HUES64 (cell line): ENCODE results near the gene MRGPRE.

ENCODE experiments used
- H3K27ac ChIP-seq: 2 replicates; pipeline ENCODE4 v1.7.0; 2013; ENCODE audit warnings: low read depth, low read length, inconsistent platforms
- H3K27me3 ChIP-seq: 2 replicates; pipeline ENCODE4 v1.6.1; 2013; ENCODE audit warnings: mild to moderate bottlenecking, low read length; ENCODE audit not compliant: insufficient read depth
- H3K36me3 ChIP-seq: 2 replicates; pipeline ENCODE4 v1.6.1; 2013; ENCODE audit warnings: mild to moderate bottlenecking, low read length; ENCODE audit not compliant: insufficient read depth
- H3K4me1 ChIP-seq: 2 replicates; pipeline ENCODE4 v1.6.1; 2013; ENCODE audit warnings: mild to moderate bottlenecking, low read length, moderate library complexity; ENCODE audit not compliant: insufficient read depth
- H3K4me3 ChIP-seq: 2 replicates; pipeline ENCODE4 v1.5.1; 2013; ENCODE audit warnings: mild to moderate bottlenecking, low read length, moderate library complexity
- H3K9ac ChIP-seq: 2 replicates; pipeline ENCODE4 v1.6.1; 2013; ENCODE audit warnings: mild to moderate bottlenecking, low read depth, low read length
- H3K9me3 ChIP-seq: 2 replicates; pipeline ENCODE4 v1.6.1; 2013; ENCODE audit warnings: low read depth, low read length; ENCODE audit not compliant: insufficient read depth
- WGBS: fragments of 150-250, 120-280 bp; methylation state at CpG from one replicate; pipeline ENCODE4 v1.1.7; 2013; ENCODE audit warnings: missing lambda C conversion rate; 5-methylcytosine and 5-hydroxymethylcytosine counted together

MRGPRE gene

DNA sequence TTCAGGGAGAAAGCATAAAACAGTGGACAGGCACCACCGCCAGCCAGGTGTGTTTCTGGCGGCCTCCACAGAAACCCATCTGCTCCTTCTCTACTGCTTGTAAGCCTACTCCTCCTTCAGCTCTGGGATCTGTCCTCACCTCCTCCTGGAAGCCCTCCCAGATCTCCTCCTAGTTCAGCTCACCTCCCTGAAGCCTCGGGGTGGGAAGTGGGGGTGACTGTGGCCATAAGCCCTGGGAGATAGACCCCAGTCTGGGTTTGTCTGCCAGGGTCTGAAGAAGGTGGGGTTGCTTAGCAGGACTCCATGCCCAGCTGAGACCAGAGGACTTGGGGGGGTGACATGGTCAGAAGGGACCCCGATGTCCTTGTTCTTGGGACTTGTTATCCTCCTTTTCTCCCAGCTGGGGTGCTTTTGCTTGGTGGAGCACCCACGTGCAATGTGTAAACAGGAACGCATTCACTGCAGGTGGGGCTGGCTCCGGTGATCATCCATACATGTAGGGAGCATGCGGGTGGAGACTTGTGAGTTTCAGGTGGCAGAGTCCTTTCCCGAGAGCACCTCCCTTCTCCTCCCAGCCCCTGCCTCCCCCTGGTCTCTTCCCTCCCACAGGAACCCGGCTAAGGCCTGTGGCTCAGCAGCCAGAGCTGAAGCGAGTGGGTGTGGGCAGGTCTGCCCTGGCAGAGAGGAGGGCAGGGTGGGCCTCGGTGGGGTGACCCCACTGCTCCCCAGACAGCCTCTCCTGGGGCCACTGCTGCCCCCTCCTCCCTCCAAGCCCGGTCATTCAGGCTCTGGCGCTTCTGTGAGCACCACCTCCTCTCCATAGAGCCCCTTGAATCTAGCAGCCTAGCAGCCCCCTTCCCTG lies 39.5 kb downstream of the MRGPRE start:
- H3K27me3 ChIP-seq, result no peaks in the 10 kb centered on the region
- H3K9ac ChIP-seq, result 0 out of 2 replicates have a peak overlapping the region, but pooled peaks have one; percentile 38
- no peaks in the 10 kb centered on the region for H3K36me3 ChIP-seq
- peaks cover 17% of the 10 kb centered on the region for H3K4me1 ChIP-seq
- H3K9me3 ChIP-seq, result no peaks in the 10 kb centered on the region
- H3K4me3 ChIP-seq, result no peak overlapping the region
- WGBS, result 91% methylated on average over 14 of the region's 14 CpGs
- no peak overlapping the region for H3K27ac ChIP-seq

DNA sequence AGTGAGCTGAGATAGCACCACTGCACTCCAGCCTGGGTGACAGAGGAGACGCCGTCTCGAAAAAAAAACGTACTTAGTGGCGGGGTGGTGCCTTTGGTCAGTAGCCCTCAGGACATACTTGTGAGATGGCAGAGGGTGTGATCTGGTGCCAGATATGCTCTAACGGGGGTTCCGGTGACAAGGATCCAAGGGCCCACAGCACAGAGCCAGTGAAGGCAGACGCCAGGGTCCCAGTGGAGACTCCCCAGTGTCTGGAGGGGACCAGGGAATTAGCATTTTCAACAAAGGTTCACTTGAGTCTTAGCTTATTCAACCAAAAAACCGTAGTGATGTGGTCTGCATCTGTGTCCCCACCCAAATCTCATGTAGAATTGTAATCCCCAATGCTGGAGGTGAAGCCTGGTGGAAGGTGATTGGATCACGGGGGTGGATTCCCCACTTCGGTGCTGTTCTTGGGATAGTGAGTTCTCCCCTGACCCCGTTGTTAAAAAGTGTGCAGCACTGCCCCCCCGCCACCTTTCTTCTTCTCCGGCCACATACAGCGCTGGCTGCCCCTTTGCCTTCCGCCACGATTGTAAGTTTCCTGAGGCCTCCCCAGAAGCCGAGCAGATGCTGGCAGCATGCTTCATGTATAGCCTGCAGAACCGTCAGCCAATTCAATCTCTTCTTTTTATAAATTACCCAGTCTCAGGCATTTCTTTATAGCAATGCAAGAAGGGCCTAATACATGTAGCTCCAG lies 40.5 kb downstream of the MRGPRE start:
- H3K4me3 ChIP-seq, result no peak overlapping the region
- H3K4me1 ChIP-seq, result peaks cover 17% of the 10 kb centered on the region
- 95% methylated on average over 19 of the region's 19 CpGs for WGBS
- no peaks in the 10 kb centered on the region for H3K9me3 ChIP-seq
- no peaks in the 10 kb centered on the region for H3K36me3 ChIP-seq
- H3K27me3 ChIP-seq, result no peaks in the 10 kb centered on the region
- no peak overlapping the region for H3K9ac ChIP-seq
- no peak overlapping the region for H3K27ac ChIP-seq

DNA sequence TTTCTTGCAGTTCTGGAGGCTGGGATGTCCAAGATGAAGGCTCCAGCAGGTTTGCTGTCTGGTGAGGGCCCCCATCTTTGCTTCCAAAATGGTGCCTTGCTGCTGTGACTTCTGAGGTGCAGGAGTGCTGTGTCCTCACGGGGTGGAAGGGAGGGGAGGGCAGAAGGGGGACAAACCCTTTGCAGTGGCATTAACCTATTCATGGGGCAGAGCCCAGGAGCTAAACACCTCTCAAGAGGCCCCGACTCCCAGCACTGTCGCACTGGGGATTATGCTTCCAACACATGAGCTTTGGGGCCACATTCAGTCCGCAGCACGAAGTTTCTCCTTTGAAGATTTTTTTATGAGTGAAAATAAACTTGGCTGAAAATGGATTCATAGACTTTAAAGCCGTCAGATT lies 41.6 kb downstream of the MRGPRE start:
- no peak overlapping the region for H3K4me3 ChIP-seq
- no peaks in the 10 kb centered on the region for H3K36me3 ChIP-seq
- H3K9me3 ChIP-seq, result no peaks in the 10 kb centered on the region
- WGBS, result 76% methylated on average over 6 of the region's 6 CpGs
- no peaks in the 10 kb centered on the region for H3K27me3 ChIP-seq
- no peak overlapping the region for H3K27ac ChIP-seq
- no peak overlapping the region for H3K9ac ChIP-seq
- peaks cover 17% of the 10 kb centered on the region for H3K4me1 ChIP-seq

DNA sequence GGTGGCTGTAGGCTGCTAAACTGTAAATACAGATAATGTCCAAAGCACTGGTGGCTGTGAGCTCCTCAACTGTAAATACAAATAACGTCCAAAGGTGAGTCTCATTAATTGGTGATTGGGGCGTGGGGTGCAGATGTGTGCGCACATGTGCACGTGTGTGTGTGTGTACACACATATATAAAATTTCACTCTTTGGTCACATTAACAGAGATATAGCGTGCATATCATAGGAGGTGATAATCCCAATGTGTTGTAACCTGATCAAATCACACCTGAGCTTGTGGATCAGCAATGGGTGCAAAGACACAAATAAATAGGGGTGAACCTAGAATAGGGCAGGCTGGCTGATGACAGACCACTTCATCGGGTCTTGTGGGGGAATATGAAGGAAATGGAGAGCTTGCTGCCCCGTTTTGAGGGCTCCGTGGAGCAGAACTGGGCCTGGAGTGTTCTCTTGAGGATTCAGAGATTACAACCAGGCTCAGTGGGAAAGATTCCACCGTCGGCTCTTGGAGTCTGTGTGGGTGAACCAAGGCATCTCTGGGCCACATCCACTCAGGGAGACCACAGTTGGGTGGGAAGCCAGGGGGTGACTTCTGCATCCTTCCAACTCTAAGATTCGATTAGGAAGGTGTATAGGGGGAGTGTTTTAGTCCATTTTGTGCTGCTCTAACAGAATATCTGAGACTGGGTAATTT lies 42.2 kb downstream of the MRGPRE start:
- no peaks in the 10 kb centered on the region for H3K9me3 ChIP-seq
- H3K27me3 ChIP-seq, result no peaks in the 10 kb centered on the region
- H3K4me3 ChIP-seq, result peak overlapping the region; percentile 31; the same call in 1 of the 2 replicates
- H3K27ac ChIP-seq, result peak overlapping the region; percentile 84; the same call in 1 of the 2 replicates
- peaks cover 17% of the 10 kb centered on the region for H3K4me1 ChIP-seq
- WGBS, result 85% methylated on average over 9 of the region's 11 CpGs
- H3K36me3 ChIP-seq, result no peaks in the 10 kb centered on the region
- H3K9ac ChIP-seq, result no peak overlapping the region

DNA sequence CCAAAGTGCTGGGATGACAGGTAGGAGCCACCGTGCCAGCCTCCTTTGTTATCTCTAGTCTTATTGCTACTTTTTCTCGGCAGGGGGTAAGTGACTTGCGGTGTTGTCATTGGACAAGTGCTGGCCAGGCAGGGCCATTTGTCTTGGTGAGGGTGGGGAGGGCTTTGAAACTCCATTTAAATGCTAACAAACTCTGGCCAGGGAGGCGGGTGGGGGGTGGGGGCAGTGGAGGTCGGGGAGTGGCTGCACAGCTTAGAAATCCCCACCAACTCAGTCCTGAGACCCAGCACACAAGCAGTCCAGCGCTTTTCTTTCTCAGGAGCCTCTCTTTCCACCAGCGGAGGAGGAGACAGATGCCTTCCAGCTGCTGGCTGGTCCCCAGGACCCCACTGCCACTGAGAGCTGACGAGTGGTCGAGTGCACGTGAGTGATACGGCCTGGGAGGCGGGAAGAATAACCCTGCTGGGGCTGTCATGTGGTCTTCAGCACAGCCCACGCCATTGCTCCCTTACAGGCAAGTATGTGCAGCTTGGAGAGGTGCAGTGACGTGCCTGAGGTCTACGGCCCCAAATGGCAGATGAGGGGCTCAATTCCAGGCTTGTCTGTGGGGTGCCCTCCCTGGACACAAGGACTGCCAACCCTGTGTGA lies 42.9 kb downstream of the MRGPRE start:
- peak overlapping the region; percentile 13; the same call in 1 of the 2 replicates for H3K9ac ChIP-seq
- no peaks in the 10 kb centered on the region for H3K27me3 ChIP-seq
- H3K4me3 ChIP-seq, result peak overlapping the region; percentile 31; the same call in 1 of the 2 replicates
- H3K4me1 ChIP-seq, result peaks cover 17% of the 10 kb centered on the region
- no peaks in the 10 kb centered on the region for H3K9me3 ChIP-seq
- H3K36me3 ChIP-seq, result no peaks in the 10 kb centered on the region
- peak overlapping the region; percentile 84; the same call in 1 of the 2 replicates for H3K27ac ChIP-seq
- 20% methylated on average over 14 of the region's 15 CpGs for WGBS

DNA sequence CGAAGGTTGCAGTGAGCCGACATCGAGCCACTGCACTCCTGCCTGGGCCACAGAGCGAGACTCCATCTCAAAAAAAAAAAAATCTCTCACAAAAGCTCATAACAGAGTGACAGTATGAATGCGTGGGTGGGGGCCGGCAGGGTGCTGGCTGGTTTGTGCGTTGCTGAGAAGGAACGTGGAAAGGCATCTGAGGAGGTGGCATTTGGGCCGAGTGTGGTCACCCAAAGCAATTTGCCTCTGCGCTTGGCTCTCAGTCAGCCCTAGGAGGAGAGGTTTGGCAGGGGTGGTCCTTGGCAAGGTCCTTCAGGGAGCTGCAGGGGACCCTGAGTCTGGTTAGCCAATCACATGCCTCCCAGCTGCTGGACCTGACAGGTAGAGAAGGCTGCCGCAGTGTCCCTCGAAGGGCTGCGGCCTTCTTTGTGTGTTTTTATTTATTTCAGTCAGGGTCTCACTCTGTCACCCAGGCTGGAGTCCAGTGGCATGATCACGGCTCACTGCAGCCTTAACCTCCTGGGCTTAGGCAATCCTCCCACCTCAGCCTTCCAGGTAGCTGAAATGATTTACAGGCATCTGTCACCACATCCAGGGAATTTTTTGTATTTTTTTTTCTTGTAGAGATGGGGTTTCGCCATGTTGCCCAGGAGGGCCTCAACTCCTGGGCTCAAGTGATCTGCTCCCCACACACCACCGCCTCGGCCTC lies 43.6 kb downstream of the MRGPRE start:
- 70% methylated on average over 17 of the region's 17 CpGs for WGBS
- peaks cover 17% of the 10 kb centered on the region for H3K4me1 ChIP-seq
- H3K4me3 ChIP-seq, result no peak overlapping the region
- H3K36me3 ChIP-seq, result no peaks in the 10 kb centered on the region
- H3K27me3 ChIP-seq, result no peaks in the 10 kb centered on the region
- H3K9ac ChIP-seq, result 0 out of 2 replicates have a peak overlapping the region, but pooled peaks have one; percentile 5
- H3K27ac ChIP-seq, result peak overlapping the region; percentile 32; the same call in 1 of the 2 replicates
- no peaks in the 10 kb centered on the region for H3K9me3 ChIP-seq

DNA sequence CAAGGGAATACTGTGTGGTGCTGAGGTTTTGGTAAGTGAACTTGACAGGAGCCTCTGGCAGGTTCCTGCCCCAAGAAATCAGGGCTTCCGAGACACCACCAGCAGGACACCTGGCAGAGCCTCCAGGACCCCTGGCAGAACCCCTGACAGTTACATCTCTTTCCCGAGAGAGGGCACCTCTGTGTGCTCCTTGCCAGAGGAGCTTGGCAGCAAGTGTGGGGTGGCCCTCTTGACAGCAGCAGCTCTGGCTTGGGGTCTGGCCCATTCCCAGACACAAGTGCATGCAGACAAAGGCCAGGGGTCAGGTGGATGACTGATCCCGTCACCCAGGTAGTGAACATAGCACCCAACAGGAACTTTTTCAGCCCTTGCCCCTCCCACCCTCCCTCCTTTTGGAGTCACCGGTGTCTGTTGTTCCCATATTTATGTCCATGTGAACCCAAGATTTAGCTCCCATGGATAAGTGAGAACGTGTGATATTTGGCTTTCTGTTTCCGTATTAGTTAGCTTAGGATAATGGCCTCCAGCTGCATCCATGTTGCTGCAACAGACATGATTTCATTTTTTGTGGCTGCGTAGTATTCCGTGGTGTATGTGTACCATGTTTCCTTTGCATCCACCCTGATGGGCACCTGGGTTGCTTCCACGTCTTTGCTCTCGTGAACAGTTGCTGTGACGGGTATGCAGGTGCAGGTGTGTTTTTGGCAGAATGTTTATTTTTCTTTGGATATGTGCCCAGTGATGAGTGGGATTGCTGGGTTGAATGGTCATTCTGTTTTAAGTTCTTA lies 45.9 kb downstream of the MRGPRE start:
- H3K9ac ChIP-seq, result no peak overlapping the region
- H3K4me3 ChIP-seq, result no peak overlapping the region
- H3K9me3 ChIP-seq, result no peaks in the 10 kb centered on the region
- 91% methylated on average over 11 of the region's 11 CpGs for WGBS
- H3K36me3 ChIP-seq, result no peaks in the 10 kb centered on the region
- H3K4me1 ChIP-seq, result peaks cover 17% of the 10 kb centered on the region
- H3K27me3 ChIP-seq, result no peaks in the 10 kb centered on the region
- no peak overlapping the region for H3K27ac ChIP-seq

DNA sequence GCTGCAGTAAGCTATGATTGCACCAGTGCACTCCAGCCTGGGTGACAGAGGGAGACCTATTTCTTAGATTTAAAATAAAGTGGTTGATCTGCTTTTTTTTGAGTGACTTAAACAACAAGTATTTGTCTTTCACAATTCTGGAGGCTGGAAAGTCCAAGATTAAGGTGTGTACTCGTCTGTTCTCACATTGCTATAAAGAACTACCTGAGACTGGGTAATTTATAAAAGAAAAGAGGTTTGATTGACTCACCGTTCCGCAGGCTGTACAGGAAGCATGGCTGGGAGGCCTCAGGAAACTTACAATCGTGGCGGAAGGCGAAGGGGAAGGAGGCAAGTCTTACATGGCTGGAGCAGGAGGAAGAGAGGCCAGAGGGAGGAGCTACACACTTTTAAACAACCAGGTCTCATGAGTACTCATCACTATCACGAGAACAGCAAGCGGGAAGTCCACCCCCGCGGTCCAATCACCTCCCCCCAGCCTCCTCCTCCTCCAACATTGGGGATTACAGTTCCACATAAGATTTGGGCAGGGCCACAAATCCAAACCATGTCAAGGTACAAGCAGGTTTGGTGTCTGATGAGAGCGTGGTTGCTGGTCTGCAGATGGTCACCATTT lies 47.4 kb downstream of the MRGPRE start:
- no peaks in the 10 kb centered on the region for H3K27me3 ChIP-seq
- peaks cover 14% of the 10 kb centered on the region for H3K4me1 ChIP-seq
- H3K36me3 ChIP-seq, result no peaks in the 10 kb centered on the region
- H3K9ac ChIP-seq, result no peak overlapping the region
- H3K27ac ChIP-seq, result no peak overlapping the region
- no peaks in the 10 kb centered on the region for H3K9me3 ChIP-seq
- no peak overlapping the region for H3K4me3 ChIP-seq
- 86% methylated on average over 11 of the region's 11 CpGs for WGBS

DNA sequence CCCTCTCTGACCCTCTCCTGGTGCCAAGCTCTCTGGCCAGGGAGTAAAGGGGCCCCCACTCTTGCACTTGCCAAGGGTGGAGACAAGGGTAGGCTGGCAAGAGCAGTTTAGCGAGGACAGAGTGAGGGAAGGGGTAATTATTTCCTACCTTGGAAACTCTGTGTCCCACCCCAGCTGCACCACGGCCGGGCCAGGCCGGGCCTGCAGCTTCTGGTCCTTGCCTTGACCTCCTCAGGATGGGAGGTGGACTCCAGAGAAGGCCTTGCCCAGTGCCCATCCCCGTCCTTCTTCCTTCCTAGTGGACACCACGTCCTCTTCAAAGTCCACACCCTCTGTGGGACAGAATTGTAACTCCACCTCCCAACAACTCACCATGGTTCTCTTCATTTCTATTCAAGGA lies 48.7 kb downstream of the MRGPRE start:
- Histone ChIP-seq H3K27me3 (no peaks in the 10 kb centered on the region), H3K9ac (no peak overlapping the region), H3K4me1 (peaks cover 2% of the 10 kb centered on the region), H3K9me3 (no peaks in the 10 kb centered on the region), H3K27ac (no peak overlapping the region), H3K4me3 (no peak overlapping the region), H3K36me3 (no peaks in the 10 kb centered on the region)
- 93% methylated on average over 6 of the region's 6 CpGs for WGBS
